ENCODE data around the gene ZNF10. TPM values are rescaled to one million over a fixed set of nuclear protein-coding genes. Genes with fewer than 3 reads are reported as not detected.

The ZNF10 gene
- total and polyA plus RNA-seq, 12 donors, result 3.1 to 10.5 (median 9.1) TPM

GRCh38 chr12:133120385-133121191, 9.8 kb upstream of the ZNF10 start:
- Histone ChIP-seq H3K4me1 (no peaks in the 10 kb centered on the region), H3K27ac (no peak overlapping the region), H3K4me3 (no peak overlapping the region), H3K27me3 (no peaks in the 10 kb centered on the region), H3K9me3 (peaks cover 16 to 100% (median 100%) of the 10 kb centered on the region in 11 donors), H3K36me3 (peaks cover 0 to 100% (median 63%) of the 10 kb centered on the region in 9 donors)
- intact Hi-C loops (cut with DNase I), result no loop called here
- 93 to 97% methylated on average over 3 of the region's 3 CpGs for WGBS, 2 donors
- DNase-seq (no peak), ATAC-seq (no peak)
- TF ChIP-seq CTCF (IDR thresholded peaks at IDR 0.05), result no peak

GRCh38 chr12:133124674-133125073, 5.8 kb upstream of the ZNF10 start:
- H3K9me3 ChIP-seq, result peaks cover 18 to 97% (median 91%) of the 10 kb centered on the region in 11 donors
- no peaks in the 10 kb centered on the region for H3K27me3 ChIP-seq
- TF ChIP-seq CTCF (IDR thresholded peaks at IDR 0.05), result no peak
- peaks cover 0 to 7% (median 4%) of the 10 kb centered on the region in 9 donors for H3K4me1 ChIP-seq
- H3K36me3 ChIP-seq, result peaks cover 0 to 91% (median 54%) of the 10 kb centered on the region in 9 donors
- WGBS, 2 donors, result 97 to 99% methylated on average over 2 of the region's 2 CpGs
- ATAC-seq (no peak), DNase-seq (no peak)
- H3K27ac ChIP-seq, result no peak overlapping the region
- intact Hi-C loops (cut with DNase I), result loop anchor here in 2 of 10 donors (5.0 kb wide), 2 partner anchors 37 to 42 kb away; partner anchors contain the start of gene ZNF140 (in 1 of the 2)
- no peak overlapping the region for H3K4me3 ChIP-seq

DNA sequence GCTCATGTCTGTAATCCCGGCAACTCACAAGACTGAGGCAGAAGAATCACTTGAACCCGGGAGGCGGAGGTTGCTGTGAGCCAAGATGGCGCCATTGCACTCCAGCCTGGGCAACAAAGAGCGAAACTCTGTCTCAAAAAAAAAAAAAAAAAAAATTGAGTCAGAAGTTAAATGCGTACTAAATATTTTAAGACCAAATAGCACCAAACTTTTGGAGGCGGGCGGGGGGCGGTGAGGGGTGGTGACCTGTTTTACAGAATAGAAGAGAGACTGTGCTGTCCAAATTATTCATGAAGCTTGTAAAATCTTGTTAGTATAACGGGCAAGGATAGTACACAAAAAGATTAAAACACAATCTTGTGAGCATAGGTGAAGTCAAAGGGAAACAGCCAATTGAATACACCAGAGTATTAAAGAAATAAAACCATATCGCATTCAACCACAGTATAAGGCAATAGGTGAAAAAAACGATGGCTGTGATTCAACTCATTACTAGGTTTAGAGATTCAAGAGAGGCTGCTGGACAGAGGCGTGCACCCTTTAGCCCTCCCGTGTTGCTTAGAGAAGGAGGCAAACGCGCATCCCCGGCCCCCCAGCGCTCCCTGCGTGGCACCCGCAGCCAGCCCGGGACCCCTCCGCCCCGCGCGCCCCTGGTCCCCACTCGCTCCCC, 924 bp upstream of the ZNF10 start:
- Histone ChIP-seq H3K4me1 (peaks cover 0 to 19% (median 12%) of the 10 kb centered on the region in 9 donors), H3K9me3 (peaks cover 3 to 80% (median 52%) of the 10 kb centered on the region in 11 donors), H3K4me3 (peak overlapping the region; percentile 73 to 93 (median 84)), H3K27ac (peak overlapping the region; percentile 89 to 97 (median 92)), H3K36me3 (peaks cover 0 to 68% (median 28%) of the 10 kb centered on the region in 9 donors), H3K27me3 (no peaks in the 10 kb centered on the region)
- no peak for TF ChIP-seq CTCF (IDR thresholded peaks at IDR 0.05)
- intact Hi-C loops (cut with DNase I), result loop anchor here in 7 of 10 donors (1.0 to 5.0 kb wide), 7 partner anchors 42 to 93 kb away; partner anchors contain the start of genes ZNF140 (in 6 of the 7), ZNF268 (in 1 of the 7) and ZNF84 (in 1 of the 7)
- peak in 3 of 8 donors; percentile 2 to 23 (median 12) for ATAC-seq
- 12 to 16% methylated on average over 26 of the region's 26 CpGs for WGBS, 2 donors
- no peak for DNase-seq

- Histone ChIP-seq H3K4me1 (peaks cover 0 to 19% (median 12%) of the 10 kb centered on the region in 9 donors), H3K27ac (peak overlapping the region; percentile 89 to 97 (median 92)), H3K36me3 (peaks cover 0 to 68% (median 30%) of the 10 kb centered on the region in 9 donors), H3K27me3 (no peaks in the 10 kb centered on the region), H3K9me3 (peaks cover 3 to 80% (median 49%) of the 10 kb centered on the region in 11 donors), H3K4me3 (peak overlapping the region; percentile 73 to 93 (median 84))
- intact Hi-C loops (cut with DNase I), result loop anchor here in 5 of 10 donors (1.0 to 2.0 kb wide), 4 partner anchors 50 to 94 kb away; partner anchors contain the start of genes ZNF140 (in 5 of the 5), ZNF268 (in 1 of the 5) and ZNF84 (in 1 of the 5)
- peak; percentile 34 to 35 for DNase-seq
- no peak for TF ChIP-seq CTCF (IDR thresholded peaks at IDR 0.05)
- ATAC-seq, result peak in 6 of 8 donors; percentile 4 to 51 (median 22)
- 0 to 1% methylated on average over 17 of the region's 17 CpGs for WGBS, 2 donors
Measured at GRCh38 chr12:133130808-133131128, 341 bp downstream of the ZNF10 start.
